NT2/D1 (cell line): Measurements from ENCODE around the gene ZNF445.
"Not testable (repeated sequence)": the region's sequence is repeated elsewhere in the genome, so short reads cannot be mapped to it uniquely, and the experiment has no call there.

ENCODE experiments used
- DNase-seq: peaks from one replicate; pipeline ENCODE4 v3.0.0-alpha.2; 2011; ENCODE audit warnings: low read depth, low spot score
- H3K27me3 ChIP-seq: 2 replicates; pipeline ENCODE4 v1.6.0; 2011; ENCODE audit warnings: mild to moderate bottlenecking; ENCODE audit not compliant: insufficient read length, insufficient read depth
- H3K36me3 ChIP-seq: 2 replicates; pipeline ENCODE4 v1.6.1; 2011; ENCODE audit warnings: mild to moderate bottlenecking, low read length, mixed read lengths; ENCODE audit not compliant: insufficient read depth, insufficient read length
- H3K4me1 ChIP-seq: 2 replicates; pipeline ENCODE4 v1.5.1; 2011; ENCODE audit not compliant: insufficient read depth, insufficient read length
- H3K4me3 ChIP-seq: 2 replicates; pipeline ENCODE4 v1.5.1; 2011; ENCODE audit warnings: low read depth; ENCODE audit not compliant: insufficient read length
- H3K9ac ChIP-seq: 2 replicates; pipeline ENCODE4 v1.6.0; 2011; ENCODE audit warnings: low read depth; ENCODE audit not compliant: insufficient read length
- H3K9me3 ChIP-seq: 2 replicates; pipeline ENCODE4 v1.5.1; 2011; ENCODE audit warnings: mild to moderate bottlenecking, low read length; ENCODE audit not compliant: insufficient read depth
- SUZ12 ChIP-seq: IDR thresholded peaks from 2 replicates; pipeline ENCODE4 v1.6.1; 2011; ENCODE audit not compliant: insufficient read length, insufficient read depth; ENCODE audit errors: extremely low read depth
- YY1 ChIP-seq: IDR thresholded peaks from 2 replicates; pipeline ENCODE4 v1.6.1; 2011; ENCODE audit not compliant: insufficient read length, insufficient read depth
- ZNF274 ChIP-seq: IDR thresholded peaks from 2 replicates; pipeline ENCODE4 v1.6.1; 2011; ENCODE audit warnings: mild to moderate bottlenecking, low read depth, low read length

ZNF445 gene

GRCh38 chr3:44411031-44411645 lies 66.3 kb downstream of the ZNF445 start:
- Histone ChIP-seq H3K9me3 (no peaks in the 10 kb centered on the region), H3K36me3 (no peaks in the 10 kb centered on the region), H3K4me3 (no peak overlapping the region), H3K9ac (no peak overlapping the region), H3K27me3 (no peaks in the 10 kb centered on the region), H3K4me1 (no peaks in the 10 kb centered on the region)
- no peak for TF ChIP-seq SUZ12
- no peak for TF ChIP-seq ZNF274
- no peak for TF ChIP-seq YY1
- DNase-seq, result no peak

GRCh38 chr3:44409640-44410410 lies 67.6 kb downstream of the ZNF445 start:
- no peak for TF ChIP-seq ZNF274
- no peak for TF ChIP-seq SUZ12
- no peak for TF ChIP-seq YY1
- no peaks in the 10 kb centered on the region for H3K36me3 ChIP-seq
- H3K9ac ChIP-seq, result no peak overlapping the region
- H3K4me3 ChIP-seq, result no peak overlapping the region
- H3K27me3 ChIP-seq, result no peaks in the 10 kb centered on the region
- no peaks in the 10 kb centered on the region for H3K9me3 ChIP-seq
- no peaks in the 10 kb centered on the region for H3K4me1 ChIP-seq
- no peak for DNase-seq

- TF ChIP-seq YY1, result no peak
- no peak for TF ChIP-seq ZNF274
- no peak for TF ChIP-seq SUZ12
- no peak for DNase-seq
- Histone ChIP-seq H3K27me3 (no peaks in the 10 kb centered on the region), H3K9me3 (no peaks in the 10 kb centered on the region), H3K36me3 (no peaks in the 10 kb centered on the region), H3K4me1 (no peaks in the 10 kb centered on the region), H3K4me3 (no peak overlapping the region), H3K9ac (no peak overlapping the region)
Observed at GRCh38 chr3:44402548-44402947, 74.9 kb downstream of the ZNF445 start.

- Histone ChIP-seq H3K36me3 (no peaks in the 10 kb centered on the region), H3K9ac (no peak overlapping the region), H3K9me3 (no peaks in the 10 kb centered on the region), H3K27me3 (no peaks in the 10 kb centered on the region), H3K4me1 (no peaks in the 10 kb centered on the region), H3K4me3 (no peak overlapping the region)
- no peak for DNase-seq
- TF ChIP-seq YY1, result no peak
- TF ChIP-seq ZNF274, result no peak
- no peak for TF ChIP-seq SUZ12
Observed at GRCh38 chr3:44400771-44401170, 76.7 kb downstream of the ZNF445 start.

- Histone ChIP-seq H3K4me3 (no peak overlapping the region), H3K36me3 (no peaks in the 10 kb centered on the region), H3K4me1 (no peaks in the 10 kb centered on the region), H3K27me3 (no peaks in the 10 kb centered on the region), H3K9me3 (no peaks in the 10 kb centered on the region), H3K9ac (no peak overlapping the region)
- no peak for DNase-seq
- TF ChIP-seq SUZ12 (no peak), YY1 (no peak), ZNF274 (no peak)
Observed at GRCh38 chr3:44398853-44399252, 78.6 kb downstream of the ZNF445 start.

- not testable (repeated sequence) for H3K36me3 ChIP-seq, H3K9ac ChIP-seq, H3K4me1 ChIP-seq, DNase-seq, H3K9me3 ChIP-seq, H3K4me3 ChIP-seq, H3K27me3 ChIP-seq
Observed at GRCh38 chr3:44398271-44398670, 79.2 kb downstream of the ZNF445 start.

- no peaks in the 10 kb centered on the region for H3K9me3 ChIP-seq
- no peak for DNase-seq
- H3K4me3 ChIP-seq, result no peak overlapping the region
- no peak overlapping the region for H3K9ac ChIP-seq
- H3K27me3 ChIP-seq, result no peaks in the 10 kb centered on the region
- no peaks in the 10 kb centered on the region for H3K4me1 ChIP-seq
- TF ChIP-seq ZNF274, result no peak
- TF ChIP-seq SUZ12, result no peak
- TF ChIP-seq YY1, result no peak
- H3K36me3 ChIP-seq, result no peaks in the 10 kb centered on the region
Observed at GRCh38 chr3:44396200-44397171, 81.0 kb downstream of the ZNF445 start.
